Measurements from ENCODE around the gene MRPS18A. TPM values are rescaled to one million over a fixed set of nuclear protein-coding genes. Genes with fewer than 3 reads are reported as not detected.

Gene MRPS18A
- total and polyA plus RNA-seq, 2 of the 13 experiments (the other 11 are each of a cell fraction or from before 2014, with no cell fraction given): 87.8 to 89.1 TPM

- BruUV-seq (replicated peaks): no TSS peak
- WGBS (ENCODE audit: low lambda C conversion rate): 93% methylated on average over 9 of the region's 9 CpGs
- POLR2A ChIA-PET: interaction anchor here (2.2 to 5.9 kb wide), 3 partner anchors 9 to 16 kb away, joined by 7 to 22 read pairs (median 13); partner anchors contain the start of genes GTPBP2 and MAD2L1BP
- CTCF ChIA-PET (ENCODE audit: low intra/inter-chr PET ratio, low total read pairs): no interaction called here
- ATAC-seq (no peak), DNase-seq (ENCODE audit: low spot score) (no peak), FAIRE-seq (no peak)
- H3K9ac ChIP-seq (ENCODE audit: insufficient read depth, low read depth, low read length): no peak overlapping the region
- no peak for TF ChIP-seq ZNF574 (CRISPR knock-in tag; IDR thresholded peaks at IDR 0.05)
- no peak for TF ChIP-seq ZNF652 (CRISPR knock-in tag; IDR thresholded peaks at IDR 0.05; ENCODE audit: borderline replicate concordance, low read depth)
- TF ChIP-seq ARHGAP35 (CRISPR knock-in tag; IDR thresholded peaks at IDR 0.05; ENCODE audit: borderline replicate concordance): no peak
- no peak for TF ChIP-seq ZNF737 (CRISPR knock-in tag; IDR thresholded peaks at IDR 0.05; ENCODE audit: borderline replicate concordance)
- no peak for TF ChIP-seq IKZF4 (CRISPR knock-in tag; IDR thresholded peaks at IDR 0.05; ENCODE audit: borderline replicate concordance, low read depth, not compliant biosample characterization)
- no peak for TF ChIP-seq RNF2 (conservative IDR thresholded peaks at IDR 0.05; ENCODE audit: low read depth)
- no peak for TF ChIP-seq KDM2A (CRISPR knock-in tag; IDR thresholded peaks at IDR 0.05; ENCODE audit: borderline replicate concordance, low read depth)
- no peak for TF ChIP-seq HDAC2 (CRISPR knock-in tag; IDR thresholded peaks at IDR 0.05)
- no peak for TF ChIP-seq TOE1 (CRISPR knock-in tag; IDR thresholded peaks at IDR 0.05)
- TF ChIP-seq MLLT10 (CRISPR knock-in tag; IDR thresholded peaks at IDR 0.05): no peak
- no peak for TF ChIP-seq ARID2 (CRISPR knock-in tag; IDR thresholded peaks at IDR 0.05; ENCODE audit: borderline replicate concordance)
- no peak for TF ChIP-seq ZSCAN25 (CRISPR knock-in tag; IDR thresholded peaks at IDR 0.05)
- TF ChIP-seq ZNF251 (CRISPR knock-in tag; IDR thresholded peaks at IDR 0.05): no peak
- TF ChIP-seq CENPT (CRISPR knock-in tag; IDR thresholded peaks at IDR 0.05; ENCODE audit: low read depth): no peak
- no peak for TF ChIP-seq KLF13 (CRISPR knock-in tag; IDR thresholded peaks at IDR 0.05)
- intact Hi-C loops (cut with micrococcal nuclease; ENCODE audit: unreplicated experiment) (no loop called here), in situ Hi-C loops (cut with HindIII; ENCODE audit: extremely low pct_ligation_motif_present, low pct_unique_long_range_greater_than_20kb) (no loop called here)
- no peak overlapping the region for H3K27ac ChIP-seq (ENCODE audit: extremely low read length, insufficient read depth, low read length)
- no peaks in the 10 kb centered on the region for H3K9me3 ChIP-seq (ENCODE audit: low read length)
- no peaks in the 10 kb centered on the region for H3K4me1 ChIP-seq (ENCODE audit: insufficient read depth, low read length)
- H3K79me2 ChIP-seq (ENCODE audit: insufficient read depth, low read length): no peaks in the 10 kb centered on the region
- H3K36me3 ChIP-seq (replicated peaks in 1 of 2; ENCODE audit: control insufficient read depth in 1 of 2, insufficient read depth in 2 of 2, low read length in 2 of 2): peaks cover 4 to 14% of the 10 kb centered on the region in 2 experiments; a peak in 4 of 5 replicates
- H3K4me2 ChIP-seq (ENCODE audit: low read depth, low read length): no peak overlapping the region
- H2AFZ ChIP-seq (ENCODE audit: low read length): no peak overlapping the region
- peaks cover 0 to 7% of the 10 kb centered on the region in 2 experiments; a peak in 1 of 5 replicates for H3K27me3 ChIP-seq (ENCODE audit: control insufficient read depth in 1 of 2, insufficient read depth in 2 of 2, low read length in 2 of 2)
- no peaks in the 10 kb centered on the region for H4K20me1 ChIP-seq (ENCODE audit: insufficient read depth, low read length)
- no peak overlapping the region for H3K4me3 ChIP-seq (replicated peaks in 1 of 3; ENCODE audit: insufficient read depth in 1 of 3, low read depth in 2 of 3, low read length in 3 of 3)
Measured at GRCh38 chr6:43645613-43645964, 42.0 kb downstream of the MRPS18A start.

All from HepG2 (cell line).